Neural cell (in vitro differentiated cells): ENCODE measurements around the gene SUCLG2. TPM values are rescaled to one million over a fixed set of nuclear protein-coding genes. Genes with fewer than 3 reads are reported as not detected.

Experiments used
- H2AFZ ChIP-seq: fragments of 200-600, 300-800 bp; sonication (generic), shearing (Covaris generic); 2 replicates; pipeline ENCODE4 v1.6.0; 2014; ENCODE audit warnings: low read depth, mild to moderate bottlenecking, antibody characterized with exemption, low read length, moderate library complexity
- H3F3A ChIP-seq: fragments of 200-600 bp; shearing (Covaris generic); 2 replicates; pipeline ENCODE4 v1.6.1; 2016; ENCODE audit warnings: mild to moderate bottlenecking, moderate library complexity, mixed read lengths, antibody characterized with exemption, low read length; ENCODE audit not compliant: insufficient read depth, poor library complexity, severe bottlenecking
- H3K27ac ChIP-seq: fragments of 200-600, 300-800 bp; sonication (generic), shearing (Covaris generic); 2 replicates; pipeline ENCODE4 v1.5.1; 2014; ENCODE audit warnings: mild to moderate bottlenecking, low read length, moderate library complexity
- H3K27me3 ChIP-seq: fragments of 300-800, 200-600 bp; sonication (generic), shearing (Covaris generic); 2 replicates; pipeline ENCODE4 v1.6.0; 2014; ENCODE audit warnings: mild to moderate bottlenecking, low read depth, low read length, moderate library complexity; ENCODE audit not compliant: insufficient read depth
- H3K36me3 ChIP-seq: fragments of 300-800, 200-600 bp; sonication (generic), shearing (Covaris generic); 2 replicates; pipeline ENCODE4 v1.5.1; 2014; ENCODE audit warnings: mild to moderate bottlenecking, antibody characterized with exemption, low read length, moderate library complexity; ENCODE audit not compliant: insufficient read depth
- H3K4me2 ChIP-seq: fragments of 300-800, 200-600 bp; sonication (generic), shearing (Covaris generic); 2 replicates; pipeline ENCODE4 v1.6.0; 2014; ENCODE audit warnings: mild to moderate bottlenecking, low read length
- H3K4me3 ChIP-seq: fragments of 300-800, 200-600 bp; sonication (generic), shearing (Covaris generic); 2 replicates; pipeline ENCODE4 v1.5.1; 2014; ENCODE audit warnings: mild to moderate bottlenecking, low read length, moderate library complexity
- H3K79me2 ChIP-seq: fragments of 200-600 bp; shearing (Covaris generic); replicated peaks from 2 replicates; pipeline ENCODE4 v1.6.0; 2014; ENCODE audit warnings: mild to moderate bottlenecking, low read length, moderate library complexity; ENCODE audit not compliant: insufficient read depth
- H3K9ac ChIP-seq: fragments of 300-800, 200-600 bp; sonication (generic), shearing (Covaris generic); 2 replicates; pipeline ENCODE4 v1.6.1; 2016; ENCODE audit warnings: mild to moderate bottlenecking, low read length, mixed read lengths
- H3K9me2 ChIP-seq: fragments of 200-600 bp; shearing (Covaris generic); 2 replicates; pipeline ENCODE4 v1.6.1; 2016; ENCODE audit warnings: mild to moderate bottlenecking, low read length, mixed read lengths; ENCODE audit not compliant: insufficient read depth
- H3K9me3 ChIP-seq: fragments of 200-600, 300-800 bp; sonication (generic), shearing (Covaris generic); 2 replicates; pipeline ENCODE4 v1.6.1; 2016; ENCODE audit warnings: mild to moderate bottlenecking, mixed run types, low read length, moderate library complexity, mixed read lengths
- H4K20me1 ChIP-seq: fragments of 200-600 bp; shearing (Covaris generic); 2 replicates; pipeline ENCODE4 v1.6.1; 2016; ENCODE audit warnings: mild to moderate bottlenecking, mixed run types; ENCODE audit not compliant: insufficient read depth
- CTCF ChIP-seq: fragments of 450-650 bp; IDR thresholded peaks from 2 replicates; pipeline ENCODE4 v1.5.1; 2014; ENCODE audit warnings: antibody characterized with exemption, mild to moderate bottlenecking, moderate library complexity; ENCODE audit not compliant: poor library complexity, severe bottlenecking
- EP300 ChIP-seq: fragments of 450-650 bp; conservative IDR thresholded peaks from 2 replicates; pipeline ENCODE4 v1.6.1; 2014; ENCODE audit warnings: antibody characterized with exemption, mild to moderate bottlenecking, moderate library complexity; ENCODE audit not compliant: poor library complexity, severe bottlenecking
- EZH2 ChIP-seq: fragments of 200-600, 300-800 bp; shearing (Covaris generic), sonication (generic); IDR thresholded peaks from 2 replicates; pipeline ENCODE4 v1.6.1; 2014; ENCODE audit warnings: antibody characterized with exemption, low read length, borderline replicate concordance, mild to moderate bottlenecking; ENCODE audit not compliant: insufficient read depth, poor library complexity, severe bottlenecking
- MXI1 ChIP-seq: fragments of 450-650 bp; conservative IDR thresholded peaks from 2 replicates; pipeline ENCODE4 v1.6.1; 2014; ENCODE audit warnings: antibody characterized with exemption, mild to moderate bottlenecking; ENCODE audit not compliant: poor library complexity, severe bottlenecking
- POLR2AphosphoS5 ChIP-seq: IDR thresholded peaks from 2 replicates; pipeline ENCODE4 v1.6.1; 2012
- RAD21 ChIP-seq: fragments of 450-650 bp; conservative IDR thresholded peaks from 2 replicates; pipeline ENCODE4 v1.6.1; 2014; ENCODE audit warnings: antibody characterized with exemption, mild to moderate bottlenecking, moderate library complexity
- REST ChIP-seq: IDR thresholded peaks from 2 replicates; pipeline ENCODE4 v1.6.1; 2012; ENCODE audit warnings: borderline replicate concordance
- SMC3 ChIP-seq: fragments of 450-650 bp; conservative IDR thresholded peaks from 2 replicates; pipeline ENCODE4 v1.6.1; 2014; ENCODE audit warnings: antibody characterized with exemption, mild to moderate bottlenecking, moderate library complexity; ENCODE audit not compliant: poor library complexity
- TAF1 ChIP-seq: IDR thresholded peaks from 2 replicates; pipeline ENCODE4 v1.6.1; 2012; ENCODE audit warnings: low read depth
- polyA plus RNA-seq: library from polyadenylated mRNA; depleted of rRNA; stranded (reverse); fragments of >200 nt; gene quantifications from 2 replicates; pipeline ENCODE4 v1.2.3, GENCODE V29; 2014

The SUCLG2 gene
- polyA plus RNA-seq, 1 donor from 2014 or later, result 0.15 TPM

GRCh38 chr3:67509471-67510075, 144.8 kb downstream of the SUCLG2 start:
- Histone ChIP-seq H3K27me3 (no peaks in the 10 kb centered on the region), H3K36me3 (no peaks in the 10 kb centered on the region), H4K20me1 (no peaks in the 10 kb centered on the region), H3K4me3 (no peak overlapping the region), H3K9me2 (no peaks in the 10 kb centered on the region), H3F3A (no peaks in the 10 kb centered on the region), H3K9me3 (no peaks in the 10 kb centered on the region), H3K79me2 (no peaks in the 10 kb centered on the region), H3K9ac (no peak overlapping the region), H3K4me2 (no peak overlapping the region), H3K27ac (no peak overlapping the region), H2AFZ (no peak overlapping the region)
- TF ChIP-seq EZH2 (no peak), EP300 (no peak), REST (no peak), SMC3 (no peak), TAF1 (no peak), RAD21 (no peak), POLR2AphosphoS5 (no peak), CTCF (no peak), MXI1 (no peak)

GRCh38 chr3:67507584-67507983, 146.8 kb downstream of the SUCLG2 start:
- Histone ChIP-seq H3K36me3 (no peaks in the 10 kb centered on the region), H3K9ac (no peak overlapping the region), H4K20me1 (no peaks in the 10 kb centered on the region), H3K27me3 (no peaks in the 10 kb centered on the region), H3F3A (no peaks in the 10 kb centered on the region), H3K9me3 (no peaks in the 10 kb centered on the region), H3K79me2 (no peaks in the 10 kb centered on the region), H2AFZ (no peak overlapping the region), H3K4me3 (no peak overlapping the region), H3K27ac (no peak overlapping the region), H3K4me2 (no peak overlapping the region), H3K9me2 (no peaks in the 10 kb centered on the region)
- TF ChIP-seq EP300 (no peak), EZH2 (no peak), TAF1 (no peak), CTCF (no peak), REST (no peak), MXI1 (no peak), RAD21 (no peak), SMC3 (no peak), POLR2AphosphoS5 (no peak)
